Epithelial cell of esophagus (primary cell): ENCODE results near the gene AMER2.

Experiments used
- DNase-seq: peaks from one replicate; pipeline ENCODE4 v3.0.0; 2010; ENCODE audit warnings: low read depth
- H3K4me3 ChIP-seq: 2 replicates; pipeline ENCODE4 v1.5.1; 2011; ENCODE audit warnings: mild to moderate bottlenecking, low read length, control low read depth
- TF ChIP-seq, protein P1 (sequence below): IDR thresholded peaks from 2 replicates; pipeline ENCODE4 v1.5.1; 2011; ENCODE audit warnings: low read depth, mild to moderate bottlenecking, low read length, control low read depth, inconsistent platforms; ENCODE audit not compliant: insufficient read depth; ENCODE audit errors: missing control alignments

Gene AMER2, protein sequence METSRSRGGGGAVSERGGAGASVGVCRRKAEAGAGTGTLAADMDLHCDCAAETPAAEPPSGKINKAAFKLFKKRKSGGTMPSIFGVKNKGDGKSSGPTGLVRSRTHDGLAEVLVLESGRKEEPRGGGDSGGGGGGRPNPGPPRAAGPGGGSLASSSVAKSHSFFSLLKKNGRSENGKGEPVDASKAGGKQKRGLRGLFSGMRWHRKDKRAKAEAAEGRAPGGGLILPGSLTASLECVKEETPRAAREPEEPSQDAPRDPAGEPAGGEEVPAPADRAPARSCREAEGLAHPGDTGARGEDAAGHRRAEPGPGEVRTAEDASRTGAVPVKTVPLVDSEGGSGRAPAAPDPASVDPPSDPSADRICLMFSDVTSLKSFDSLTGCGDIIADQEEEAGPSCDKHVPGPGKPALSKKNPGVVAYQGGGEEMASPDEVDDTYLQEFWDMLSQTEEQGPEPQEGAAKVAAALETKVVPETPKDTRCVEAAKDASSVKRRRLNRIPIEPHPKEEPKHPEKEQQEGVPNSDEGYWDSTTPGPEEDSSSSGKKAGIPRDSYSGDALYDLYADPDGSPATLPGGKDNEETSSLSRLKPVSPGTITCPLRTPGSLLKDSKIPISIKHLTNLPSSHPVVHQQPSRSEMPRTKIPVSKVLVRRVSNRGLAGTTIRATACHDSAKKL

DNA sequence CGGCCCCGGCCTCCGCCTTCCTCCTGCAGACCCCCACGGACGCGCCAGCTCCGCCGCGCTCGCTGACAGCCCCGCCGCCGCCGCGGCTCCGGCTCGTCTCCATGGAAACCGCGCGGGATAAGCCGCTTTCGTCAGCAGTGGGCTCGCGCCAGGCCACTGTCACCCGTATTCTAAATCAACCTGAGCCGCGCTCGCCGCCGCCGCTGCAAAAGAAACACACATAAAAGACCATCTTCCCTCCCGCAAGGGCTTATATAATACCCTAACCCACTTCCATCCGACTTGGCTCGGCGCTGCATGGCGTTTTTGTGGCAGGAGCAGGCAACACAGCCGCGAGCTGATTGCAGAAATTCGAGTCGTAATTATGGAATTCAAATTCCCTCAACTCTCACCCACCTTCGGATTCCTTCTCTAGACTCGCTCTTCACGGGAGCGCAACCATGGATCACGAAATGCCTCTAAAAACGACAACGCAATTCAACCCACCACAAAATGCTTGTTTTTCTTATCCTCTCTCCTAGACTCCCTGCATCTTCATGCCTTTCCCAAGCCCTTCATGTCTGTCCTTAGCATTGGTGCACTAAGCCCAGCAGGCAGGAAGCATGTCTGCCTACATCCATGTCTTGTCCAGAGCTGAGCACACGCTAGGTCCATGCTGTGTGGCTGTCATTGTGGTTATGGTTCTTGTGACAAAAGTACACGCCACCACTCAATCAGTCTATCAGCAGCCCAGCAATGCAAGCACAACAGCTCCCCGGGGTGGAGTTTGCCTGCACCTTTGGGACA, at the start of gene AMER2:
Gene AMER2 (minus strand): TSS at position 772 of the 786 bp plus-strand sequence. CDS start 669 bp downstream, at position 103.
- DNase-seq = no peak
- peak within 1 kb of the TSS; percentile 8 for H3K4me3 ChIP-seq
- TF ChIP-seq, protein P1, sequence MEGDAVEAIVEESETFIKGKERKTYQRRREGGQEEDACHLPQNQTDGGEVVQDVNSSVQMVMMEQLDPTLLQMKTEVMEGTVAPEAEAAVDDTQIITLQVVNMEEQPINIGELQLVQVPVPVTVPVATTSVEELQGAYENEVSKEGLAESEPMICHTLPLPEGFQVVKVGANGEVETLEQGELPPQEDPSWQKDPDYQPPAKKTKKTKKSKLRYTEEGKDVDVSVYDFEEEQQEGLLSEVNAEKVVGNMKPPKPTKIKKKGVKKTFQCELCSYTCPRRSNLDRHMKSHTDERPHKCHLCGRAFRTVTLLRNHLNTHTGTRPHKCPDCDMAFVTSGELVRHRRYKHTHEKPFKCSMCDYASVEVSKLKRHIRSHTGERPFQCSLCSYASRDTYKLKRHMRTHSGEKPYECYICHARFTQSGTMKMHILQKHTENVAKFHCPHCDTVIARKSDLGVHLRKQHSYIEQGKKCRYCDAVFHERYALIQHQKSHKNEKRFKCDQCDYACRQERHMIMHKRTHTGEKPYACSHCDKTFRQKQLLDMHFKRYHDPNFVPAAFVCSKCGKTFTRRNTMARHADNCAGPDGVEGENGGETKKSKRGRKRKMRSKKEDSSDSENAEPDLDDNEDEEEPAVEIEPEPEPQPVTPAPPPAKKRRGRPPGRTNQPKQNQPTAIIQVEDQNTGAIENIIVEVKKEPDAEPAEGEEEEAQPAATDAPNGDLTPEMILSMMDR = no peak

DNA sequence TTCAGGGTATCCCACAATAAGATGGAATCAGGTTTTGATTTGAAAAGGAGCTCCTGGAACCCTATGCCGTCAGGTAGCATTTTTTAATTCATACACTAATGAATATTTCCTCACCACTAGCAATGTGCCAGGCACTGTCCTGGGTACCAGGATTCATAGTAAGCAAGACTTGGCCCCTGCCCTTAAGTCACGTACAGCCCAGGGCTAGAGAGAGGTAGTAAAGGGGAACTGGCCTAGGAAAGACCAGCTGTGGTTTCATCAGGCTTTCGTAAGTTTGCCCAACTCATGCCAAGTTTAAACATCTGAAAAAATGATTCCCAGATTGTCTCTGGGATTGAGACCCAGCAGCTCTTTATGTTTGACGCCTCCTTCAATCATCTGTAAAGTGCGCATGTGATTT, 45.9 kb upstream of the AMER2 start:
- TF ChIP-seq, protein P1 = no peak

DNA sequence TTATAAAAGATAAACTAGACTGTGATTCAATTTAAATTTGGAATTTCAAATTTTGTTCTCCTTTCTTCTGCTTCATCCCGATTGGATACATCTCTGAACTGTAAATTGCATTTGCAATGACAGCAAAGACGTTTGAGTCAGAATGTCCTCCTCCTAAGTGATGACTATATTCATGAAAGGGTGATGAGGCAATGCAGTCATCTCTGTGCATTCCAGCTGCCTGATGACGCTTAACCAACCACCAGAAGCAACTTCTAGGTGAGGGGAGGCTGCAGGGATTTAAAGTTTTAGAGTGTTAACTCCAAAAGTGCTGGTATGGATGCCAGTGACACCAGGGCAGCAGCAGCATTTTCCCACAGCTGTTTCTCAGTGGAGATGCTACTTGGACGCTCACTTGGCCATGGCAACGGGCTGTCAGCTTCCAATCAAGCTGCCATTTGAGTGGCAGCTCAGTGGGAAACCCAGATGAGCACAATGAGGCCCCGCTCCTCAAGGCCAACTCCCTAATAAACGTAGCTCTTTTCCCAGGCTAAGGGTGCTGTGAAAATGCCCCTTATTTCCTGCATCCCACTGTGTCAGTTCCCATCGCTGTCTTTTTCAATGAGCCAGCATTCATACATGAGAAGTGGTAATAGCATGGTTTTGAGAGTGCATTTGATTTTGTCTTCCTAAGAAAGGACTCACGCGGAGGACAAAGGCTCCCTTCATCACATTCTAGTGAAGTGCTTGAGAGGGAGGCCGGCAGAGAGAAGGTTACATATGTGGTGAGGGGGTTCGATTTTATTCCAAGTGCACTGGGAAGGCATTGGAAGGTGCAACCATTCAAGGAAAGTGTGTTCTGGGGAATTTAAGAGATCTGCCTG, 45.2 kb upstream of the AMER2 start:
- no peak overlapping the region for H3K4me3 ChIP-seq
- DNase-seq = peak; percentile 76

More for the DNA sequence above, 45.9 kb upstream of the AMER2 start:
- no peak overlapping the region for H3K4me3 ChIP-seq
- no peak for DNase-seq

DNA sequence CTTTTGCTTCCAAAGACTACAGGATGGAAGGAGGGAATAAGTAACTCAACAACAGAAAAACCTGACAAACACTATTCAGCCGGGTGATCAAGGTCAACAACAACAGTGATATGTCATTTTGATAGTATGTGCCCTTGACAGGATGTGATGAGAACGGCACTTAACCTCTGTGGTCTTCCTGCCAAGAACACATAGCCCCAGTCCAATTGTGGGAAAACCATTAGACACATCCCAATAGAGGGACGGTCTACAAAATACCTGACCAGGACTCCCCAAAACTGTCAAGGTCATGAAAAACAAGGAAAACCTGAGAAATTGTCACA, 43.1 kb upstream of the AMER2 start:
- TF ChIP-seq, protein P1 = no peak
- no peak for DNase-seq

More for the DNA sequence above, 45.2 kb upstream of the AMER2 start:
- TF ChIP-seq, protein P1 = no peak

DNA sequence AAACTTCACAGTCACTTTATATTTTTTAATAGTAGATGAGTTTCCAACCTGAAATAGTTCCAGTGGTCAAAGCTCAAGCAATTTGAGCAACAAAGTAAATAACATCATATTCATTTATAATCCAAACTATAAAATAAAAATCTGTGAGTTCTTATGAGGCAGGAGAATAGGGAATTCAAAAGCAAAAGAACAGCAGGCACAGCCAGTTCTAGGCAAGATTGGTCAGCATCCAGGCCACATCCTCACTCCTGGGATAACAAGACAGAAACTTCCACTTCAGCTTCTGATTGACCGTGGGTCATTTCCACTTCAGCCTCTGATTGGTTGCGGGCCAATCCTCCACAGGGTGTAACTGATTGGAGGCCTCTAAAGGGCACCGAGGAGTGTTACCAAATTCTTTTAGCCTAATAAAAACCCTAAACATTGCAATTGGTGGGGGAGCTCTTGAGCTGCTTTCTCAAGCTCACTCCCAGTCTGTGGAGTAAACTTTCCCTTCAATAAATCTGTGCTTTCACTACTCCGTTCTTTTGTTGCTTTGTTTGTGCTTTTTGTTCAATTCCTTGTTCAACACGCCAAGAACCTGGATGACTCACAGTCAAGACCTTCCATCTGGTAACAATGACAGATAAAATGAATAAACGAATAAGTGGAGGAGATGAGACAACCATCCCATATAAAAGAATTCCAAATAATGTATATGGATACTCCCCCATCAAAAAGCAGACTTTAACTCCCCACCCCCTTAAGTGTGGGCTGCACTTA, 42.6 kb upstream of the AMER2 start:
- peak; percentile 48 for DNase-seq
- no peak overlapping the region for H3K4me3 ChIP-seq
- TF ChIP-seq, protein P1 = no peak

More for the DNA sequence above, 43.1 kb upstream of the AMER2 start:
- H3K4me3 ChIP-seq = no peak overlapping the region

DNA sequence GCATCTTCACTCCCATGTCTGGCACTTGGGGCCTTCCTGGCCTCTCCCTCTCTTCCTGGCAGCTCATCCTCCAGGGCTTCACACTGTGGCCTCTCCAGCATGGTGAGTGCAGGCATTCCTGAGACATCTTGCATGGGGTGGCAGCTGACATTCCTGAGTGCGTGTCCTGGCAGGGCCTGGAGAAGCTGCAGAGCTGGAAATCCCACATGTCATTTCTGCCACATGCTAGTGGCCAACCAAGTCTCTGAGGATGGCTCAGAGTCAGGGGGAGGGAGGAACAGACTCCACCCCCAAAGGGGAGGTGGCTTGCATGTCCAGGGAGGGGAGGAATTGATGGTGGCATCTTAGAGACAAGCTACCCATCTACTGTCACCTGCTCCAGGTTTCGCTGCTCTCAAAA, 41.6 kb upstream of the AMER2 start:
- peak; percentile 96 for DNase-seq
- H3K4me3 ChIP-seq = no peak overlapping the region
- TF ChIP-seq, protein P1 = no peak
